SK-N-MC (cell line): ENCODE results near the gene GLRA3.

ENCODE experiments used
- EZH2 ChIP-seq: fragments of 200-600 bp; sonication (generic); IDR thresholded peaks from one replicate; pipeline ENCODE4 v1.6.1; 2017; ENCODE audit warnings: antibody characterized with exemption
- FOXP2 ChIP-seq: optimal IDR thresholded peaks from 2 replicates; pipeline ENCODE3; 2011; ENCODE audit warnings: mild to moderate bottlenecking, moderate library complexity; ENCODE audit not compliant: insufficient read depth; ENCODE audit errors: extremely low read length, control extremely low read depth
- POLR2AphosphoS5 ChIP-seq: IDR thresholded peaks from 2 replicates; pipeline ENCODE4 v1.6.1; 2012; ENCODE audit warnings: mild to moderate bottlenecking, low read depth, low read length, borderline replicate concordance

- TF ChIP-seq EZH2 (no peak), POLR2AphosphoS5 (no peak), FOXP2 (no peak)
These were observed 42.4 kb upstream of the GLRA3 start for GRCh38 chr4:174871407-174871806.
